ENCODE results near the gene BRPF3.

DNA sequence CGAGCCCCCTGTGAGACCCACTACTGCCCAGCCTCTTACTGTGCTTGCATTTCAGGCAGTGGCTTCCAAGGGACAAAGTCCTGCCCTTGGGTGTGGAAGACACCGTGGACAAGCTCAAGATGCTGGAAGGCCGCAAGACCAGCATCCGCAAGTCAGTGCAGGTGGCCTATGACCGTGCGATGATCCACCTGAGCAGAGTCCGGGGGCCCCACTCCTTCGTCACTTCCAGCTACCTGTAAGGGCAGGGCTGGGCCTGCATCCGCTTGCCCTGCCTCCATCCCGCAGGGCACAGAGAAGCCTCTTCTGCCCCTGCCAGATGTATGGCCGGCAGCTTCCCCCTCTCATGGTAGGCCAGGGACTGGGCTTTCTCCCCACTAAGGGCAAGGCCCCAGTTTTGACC lies 33.8 kb downstream of the BRPF3 start:
- TF ChIP-seq CTCF (IDR thresholded peaks at IDR 0.05; ENCODE audit: insufficient read depth, low read depth, low read length) (no peak), EZH2 (IDR thresholded peaks at IDR 0.05; ENCODE audit: insufficient read depth, low read length) (no peak)

Data from astrocyte (in vitro differentiated cells and primary cell).